ENCODE results near the gene CHD1L. TPM values are rescaled to one million over a fixed set of nuclear protein-coding genes. Genes with fewer than 3 reads are reported as not detected.

Gene CHD1L
- total RNA-seq, 1 donor from 2014 or later, result 85.5 TPM

DNA sequence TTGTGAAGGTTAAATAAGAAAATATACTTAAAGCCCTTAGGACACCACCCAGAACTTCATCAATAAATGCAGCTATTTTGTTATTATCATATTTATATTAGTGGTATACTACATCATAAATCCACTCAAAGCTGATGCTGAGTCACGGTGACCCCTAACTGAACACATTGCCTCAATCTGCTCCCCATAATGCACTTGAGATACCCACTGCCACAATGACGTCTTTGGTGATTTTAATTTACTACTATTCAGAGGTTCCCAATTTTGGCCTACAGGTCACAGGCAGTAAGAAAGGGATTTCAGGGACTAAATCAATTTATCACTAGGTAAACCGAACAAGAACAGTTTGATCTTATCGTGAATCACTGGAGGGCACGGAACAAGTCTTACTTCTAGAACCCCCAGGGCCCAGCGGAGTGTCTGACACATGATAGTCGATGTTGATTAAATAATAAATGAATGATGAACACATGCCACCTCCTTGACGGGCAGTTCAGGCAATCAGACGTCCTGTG is 493 bp upstream of the CHD1L start:
- Mint-ChIP-seq H3K36me3 (ENCODE audit: low read depth) (peaks cover 6% of the 10 kb centered on the region), H3K4me1 (peaks cover 30% of the 10 kb centered on the region), H3K27ac (ENCODE audit: unreplicated experiment) (no peak overlapping the region), H3K4me3 (peak overlapping the region; percentile 88), H3K27me3 (ENCODE audit: low read depth) (peaks cover 2% of the 10 kb centered on the region), H3K9me3 (no peaks in the 10 kb centered on the region)
- DNase-seq (ENCODE audit: low read depth, low spot score), result no peak
- TF ChIP-seq, protein P1, sequence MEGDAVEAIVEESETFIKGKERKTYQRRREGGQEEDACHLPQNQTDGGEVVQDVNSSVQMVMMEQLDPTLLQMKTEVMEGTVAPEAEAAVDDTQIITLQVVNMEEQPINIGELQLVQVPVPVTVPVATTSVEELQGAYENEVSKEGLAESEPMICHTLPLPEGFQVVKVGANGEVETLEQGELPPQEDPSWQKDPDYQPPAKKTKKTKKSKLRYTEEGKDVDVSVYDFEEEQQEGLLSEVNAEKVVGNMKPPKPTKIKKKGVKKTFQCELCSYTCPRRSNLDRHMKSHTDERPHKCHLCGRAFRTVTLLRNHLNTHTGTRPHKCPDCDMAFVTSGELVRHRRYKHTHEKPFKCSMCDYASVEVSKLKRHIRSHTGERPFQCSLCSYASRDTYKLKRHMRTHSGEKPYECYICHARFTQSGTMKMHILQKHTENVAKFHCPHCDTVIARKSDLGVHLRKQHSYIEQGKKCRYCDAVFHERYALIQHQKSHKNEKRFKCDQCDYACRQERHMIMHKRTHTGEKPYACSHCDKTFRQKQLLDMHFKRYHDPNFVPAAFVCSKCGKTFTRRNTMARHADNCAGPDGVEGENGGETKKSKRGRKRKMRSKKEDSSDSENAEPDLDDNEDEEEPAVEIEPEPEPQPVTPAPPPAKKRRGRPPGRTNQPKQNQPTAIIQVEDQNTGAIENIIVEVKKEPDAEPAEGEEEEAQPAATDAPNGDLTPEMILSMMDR (conservative IDR thresholded peaks at IDR 0.05), result no peak

DNA sequence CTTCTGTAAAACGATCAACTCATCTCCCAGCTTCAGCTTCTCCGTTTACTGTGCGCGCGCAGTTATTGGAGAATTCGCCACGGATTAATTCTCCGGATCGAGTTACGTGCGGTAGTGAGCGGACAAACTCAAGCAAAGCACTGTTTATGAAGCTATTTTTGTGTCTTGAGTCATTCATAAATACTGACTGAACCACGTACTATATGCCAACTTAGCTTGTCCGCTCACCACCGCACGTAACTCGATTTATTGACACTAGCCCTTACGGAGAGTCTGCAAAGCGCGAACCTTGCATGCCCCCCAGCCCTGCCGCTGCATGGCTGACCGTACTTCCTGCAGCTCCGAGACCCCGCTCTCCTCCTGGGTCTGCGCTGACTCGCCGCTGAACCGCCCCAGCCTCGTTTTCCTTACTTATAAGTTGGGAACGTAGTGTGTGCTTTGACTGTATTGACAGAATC is 773 bp downstream of the CHD1L start:
- Mint-ChIP-seq H3K36me3 (ENCODE audit: low read depth) (peaks cover 6% of the 10 kb centered on the region), H3K27me3 (ENCODE audit: low read depth) (peaks cover 2% of the 10 kb centered on the region), H3K4me3 (peak overlapping the region; percentile 99), H3K4me1 (peaks cover 40% of the 10 kb centered on the region), H3K27ac (ENCODE audit: unreplicated experiment) (peak overlapping the region; percentile 40), H3K9me3 (no peaks in the 10 kb centered on the region)
- DNase-seq (ENCODE audit: low read depth, low spot score), result peak; percentile 26
- TF ChIP-seq, protein P1 (conservative IDR thresholded peaks at IDR 0.05), result no peak

DNA sequence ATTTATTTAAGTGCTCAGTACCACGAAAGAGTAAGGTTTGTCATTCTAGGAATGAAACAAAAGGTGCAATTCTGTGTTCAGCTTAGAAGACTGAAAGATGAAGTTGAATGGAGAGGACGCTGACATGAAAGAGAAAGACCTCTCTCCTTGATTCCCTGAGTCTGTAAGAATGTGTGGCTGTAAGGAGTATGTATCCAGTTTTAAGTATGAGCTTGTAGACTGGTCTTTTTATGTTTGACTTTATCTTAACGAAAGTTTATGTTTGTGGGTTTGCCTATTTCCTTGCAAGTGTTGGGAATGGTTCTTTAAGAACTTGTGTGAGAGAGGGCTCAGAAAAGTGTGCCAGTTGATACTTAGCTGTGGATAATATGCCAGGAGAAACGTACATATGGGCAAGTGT is 1.4 kb downstream of the CHD1L start:
- Mint-ChIP-seq H3K4me1 (peaks cover 44% of the 10 kb centered on the region), H3K4me3 (peak overlapping the region; percentile 99)

DNA sequence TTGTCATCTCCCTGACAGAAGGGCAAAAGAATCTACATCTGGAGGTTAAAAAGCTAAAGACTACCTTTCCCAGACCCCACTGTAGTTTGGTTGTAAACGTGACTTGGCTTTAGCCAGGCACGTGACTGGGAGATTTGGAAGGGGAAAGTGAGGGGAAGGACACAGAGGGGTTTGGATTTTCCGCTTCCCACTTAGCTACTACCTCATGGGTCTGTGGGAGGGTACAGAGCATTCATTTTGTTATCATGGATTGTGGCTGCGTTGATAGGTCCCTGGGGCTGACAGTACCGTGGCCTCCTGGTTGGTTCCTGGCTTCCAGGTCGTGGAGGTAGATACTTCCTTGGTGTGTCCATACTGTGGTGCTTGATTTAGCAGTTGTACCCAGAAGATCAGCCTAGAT is 2.6 kb downstream of the CHD1L start:
- H3K4me3 Mint-ChIP-seq, result peak overlapping the region; percentile 62
- H3K27me3 Mint-ChIP-seq (ENCODE audit: low read depth), result no peaks in the 10 kb centered on the region
- H3K27ac Mint-ChIP-seq (ENCODE audit: unreplicated experiment), result peak overlapping the region; percentile 32
- peaks cover 6% of the 10 kb centered on the region for H3K36me3 Mint-ChIP-seq (ENCODE audit: low read depth)
- no peaks in the 10 kb centered on the region for H3K9me3 Mint-ChIP-seq
- peaks cover 51% of the 10 kb centered on the region for H3K4me1 Mint-ChIP-seq
- DNase-seq (ENCODE audit: low read depth, low spot score), result no peak
- TF ChIP-seq, protein P1 (conservative IDR thresholded peaks at IDR 0.05), result no peak

More for the DNA sequence above, 1.4 kb downstream of the CHD1L start:
- no peak for DNase-seq (ENCODE audit: low read depth, low spot score)
- peaks cover under 1% of the 10 kb centered on the region for H3K27me3 Mint-ChIP-seq (ENCODE audit: low read depth)
- TF ChIP-seq, protein P1 (conservative IDR thresholded peaks at IDR 0.05), result no peak
- H3K36me3 Mint-ChIP-seq (ENCODE audit: low read depth), result peaks cover 6% of the 10 kb centered on the region
- no peaks in the 10 kb centered on the region for H3K9me3 Mint-ChIP-seq
- H3K27ac Mint-ChIP-seq (ENCODE audit: unreplicated experiment), result no peak overlapping the region

DNA sequence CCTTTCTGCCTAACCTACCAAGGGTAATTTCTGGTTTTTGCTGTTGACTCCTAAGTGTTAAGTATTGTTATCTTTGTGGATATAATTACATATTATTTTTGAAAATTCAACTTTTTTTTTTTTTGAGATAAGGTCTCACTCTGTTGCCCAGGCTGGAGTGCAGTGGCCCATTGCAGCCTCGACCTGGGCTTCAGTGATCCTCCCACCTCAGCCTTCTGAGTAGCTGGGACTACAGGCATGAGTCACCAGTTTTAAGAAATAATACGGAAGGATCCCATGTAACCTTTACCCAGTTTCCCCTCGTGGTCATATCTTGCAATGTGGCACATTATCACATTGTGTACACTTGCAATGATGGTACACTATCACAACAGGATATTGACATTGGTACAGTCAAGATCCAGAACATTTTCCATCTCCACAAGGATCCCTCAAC is 3.1 kb downstream of the CHD1L start:
- H3K4me3 Mint-ChIP-seq, result peak overlapping the region; percentile 62
- H3K36me3 Mint-ChIP-seq (ENCODE audit: low read depth), result peaks cover 6% of the 10 kb centered on the region
- no peaks in the 10 kb centered on the region for H3K9me3 Mint-ChIP-seq

More for the DNA sequence above, 3.1 kb downstream of the CHD1L start:
- DNase-seq (ENCODE audit: low read depth, low spot score), result no peak
- H3K4me1 Mint-ChIP-seq, result peaks cover 50% of the 10 kb centered on the region
- H3K27ac Mint-ChIP-seq (ENCODE audit: unreplicated experiment), result no peak overlapping the region
- TF ChIP-seq, protein P1 (conservative IDR thresholded peaks at IDR 0.05), result no peak
- no peaks in the 10 kb centered on the region for H3K27me3 Mint-ChIP-seq (ENCODE audit: low read depth)

Data from neural crest cell (in vitro differentiated cells).